GM12872 (cell line): ENCODE measurements around the gene WFDC6.

Experiments used
- CTCF ChIP-seq: IDR thresholded peaks from 3 replicates; pipeline ENCODE4 v1.5.1; 2011; ENCODE audit warnings: low read depth, mild to moderate bottlenecking, low read length, moderate library complexity; ENCODE audit not compliant: insufficient read depth

Gene WFDC6

GRCh38 chr20:45500022-45500421 is 39.3 kb downstream of the WFDC6 start:
- TF ChIP-seq CTCF: no peak

DNA sequence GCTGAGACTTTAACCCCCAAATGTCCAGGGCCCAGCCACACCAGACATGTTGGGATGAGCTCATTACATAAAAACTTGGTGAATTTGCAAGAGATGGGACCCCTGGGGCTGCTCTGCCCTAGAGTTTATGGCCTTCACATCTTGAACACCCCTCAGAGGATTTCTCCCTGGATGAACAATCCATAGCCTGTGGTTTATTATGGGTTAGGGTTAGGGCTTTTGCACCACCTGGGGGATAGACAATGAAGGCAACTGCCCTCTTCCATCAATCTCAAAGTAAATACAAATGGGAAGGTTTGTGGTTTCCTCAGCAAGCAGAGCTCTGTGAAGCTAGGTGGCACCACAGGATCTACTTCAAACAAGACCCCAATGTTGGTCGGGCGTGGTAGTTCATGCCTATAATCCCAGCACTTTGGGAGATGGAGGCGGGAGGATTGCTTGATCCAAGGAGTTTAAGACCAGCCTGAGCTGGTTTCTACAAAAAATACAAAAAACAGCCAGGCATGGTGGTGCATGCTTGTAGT is 41.2 kb downstream of the WFDC6 start:
- TF ChIP-seq CTCF: no peak

- TF ChIP-seq CTCF: no peak
Observed at GRCh38 chr20:45496166-45496565, 43.1 kb downstream of the WFDC6 start.

- no peak for TF ChIP-seq CTCF
Observed at GRCh38 chr20:45495501-45495941, 43.8 kb downstream of the WFDC6 start.

DNA sequence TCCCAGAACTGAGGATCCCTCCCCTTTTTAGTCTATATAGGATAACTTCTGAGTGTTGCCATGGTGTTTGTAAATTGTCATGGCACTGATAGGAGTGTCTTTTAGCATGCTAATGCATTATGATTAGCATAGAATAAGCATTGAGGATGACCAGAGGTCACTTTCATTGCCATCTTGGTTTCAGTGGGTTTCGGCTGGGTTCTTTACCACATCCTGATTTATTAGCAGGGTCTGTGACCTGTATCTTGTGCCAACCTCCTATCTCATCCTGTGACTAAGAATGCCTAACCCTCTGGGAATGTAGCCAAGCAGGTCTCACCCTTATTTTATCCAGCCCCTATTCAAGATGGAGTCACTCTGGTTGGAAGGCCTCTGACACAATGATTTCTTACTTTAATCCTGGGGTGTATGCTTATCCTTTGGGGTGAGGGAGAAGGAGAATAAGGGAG is 50.2 kb downstream of the WFDC6 start:
- TF ChIP-seq CTCF: no peak

- TF ChIP-seq CTCF: peak; percentile 30; the same call in 2 of the 3 replicates
Observed at GRCh38 chr20:45487231-45487635, 52.0 kb downstream of the WFDC6 start.

DNA sequence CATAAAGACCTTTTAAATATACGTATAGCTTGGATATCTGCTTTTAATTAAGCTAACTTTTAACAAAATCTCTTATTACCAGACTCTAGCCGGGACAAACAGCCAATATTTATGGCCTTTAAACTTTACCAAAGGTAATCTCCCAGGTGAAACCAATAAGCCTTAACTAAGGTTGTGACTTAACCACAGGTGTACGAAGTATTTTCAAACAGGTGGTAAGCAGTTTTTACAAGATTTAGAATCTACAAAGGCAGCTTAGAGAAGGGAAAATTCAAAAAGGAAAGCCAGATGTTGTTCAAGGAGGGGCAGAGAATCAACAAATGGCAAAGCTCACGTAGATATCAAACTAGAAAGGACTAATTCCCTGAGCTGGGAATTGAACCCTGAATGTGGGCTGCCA is 53.9 kb downstream of the WFDC6 start:
- no peak for TF ChIP-seq CTCF
